K562 (cell line): ENCODE results near the gene SLC39A3.

Source experiments
- CTCF ChIP-seq, 3 experiments: IDR thresholded peaks in 2 of 3; conservative IDR thresholded peaks in 1 of 3; 2 replicates each; pipeline ENCODE4 v1.5.1; 2011 to 2012; ENCODE audit warnings: low read length in 3 of 3, mild to moderate bottlenecking in 3 of 3, control low read depth in 2 of 3, improper control_type of control experiment in 1 of 3, inconsistent platforms in 1 of 3, low read depth in 1 of 3, mixed read lengths in 1 of 3, moderate library complexity in 1 of 3; ENCODE audit not compliant: insufficient read depth in 2 of 3
- ESRRA ChIP-seq: fragments of 450-650 bp; IDR thresholded peaks from 2 replicates; pipeline ENCODE4 v1.6.1; 2014; ENCODE audit warnings: low read depth, mild to moderate bottlenecking, moderate library complexity, borderline replicate concordance
- EZH2 ChIP-seq: IDR thresholded peaks from 2 replicates; pipeline ENCODE4 v1.6.1; 2012; ENCODE audit warnings: low read depth, mild to moderate bottlenecking, inconsistent platforms, low read length, borderline replicate concordance
- GABPA ChIP-seq: fragments of 200-800 bp; sonication (Bioruptor generic); conservative IDR thresholded peaks from 2 replicates; pipeline ENCODE4 v1.6.1; 2016; ENCODE audit warnings: low read depth, missing genetic modification characterization, missing compliant biosample characterization
- HOMEZ ChIP-seq: fragments of 250-450 bp; sonication (Bioruptor Pico); IDR thresholded peaks from 2 replicates; pipeline ENCODE4 v1.4.0; 2020; ENCODE audit warnings: mild to moderate bottlenecking, moderate library complexity
- MAFK ChIP-seq: IDR thresholded peaks from 2 replicates; pipeline ENCODE4 v1.6.1; 2011; ENCODE audit warnings: low read length, improper control_type of control experiment
- ZNF707 ChIP-seq: fragments of 250-450 bp; sonication (Bioruptor Pico); conservative IDR thresholded peaks from 2 replicates; pipeline ENCODE4 v1.8.0; 2022; ENCODE audit warnings: inconsistent platforms, mild to moderate bottlenecking, moderate library complexity

- TF ChIP-seq CTCF (IDR thresholded peaks at IDR 0.05 in 2 of 3, conservative IDR thresholded peaks at IDR 0.05 in 1 of 3; ENCODE audit: insufficient read depth in 2 of 3, low read depth in 1 of 3, low read length in 3 of 3) (no peak), EZH2 (no peak), ESRRA (no peak), HOMEZ (CRISPR knock-in tag) (no peak), ZNF707 (CRISPR knock-in tag) (no peak), MAFK (no peak), GABPA (tag) (no peak)
Observed at GRCh38 chr19:2703077-2703437, 36.8 kb downstream of the SLC39A3 start.
